GM18951 (cell line): ENCODE measurements around the gene MRRF.

Experiments used
- POLR2A ChIP-seq: IDR thresholded peaks from 4 replicates; pipeline ENCODE4 v1.6.1; 2011; ENCODE audit warnings: mild to moderate bottlenecking; ENCODE audit not compliant: insufficient read length, insufficient read depth; ENCODE audit errors: extremely low read depth
- in situ Hi-C: fragments of 300-500 bp; cut with MboI; formaldehyde crosslinking; loops from one replicate; pipeline ENCODE4 v1.12.0; 2022; ENCODE audit warnings: low sequenced_read_pairs, mixed read lengths, inconsistent platforms; ENCODE audit not compliant: unreplicated experiment

Gene MRRF

GRCh38 chr9:122371846-122372245 lies 107.2 kb downstream of the MRRF start:
- no peak for TF ChIP-seq POLR2A
- in situ Hi-C loops: no loop called here

- in situ Hi-C loops: no loop called here
- TF ChIP-seq POLR2A: no peak
Observed at GRCh38 chr9:122372856-122373845, 108.5 kb downstream of the MRRF start.

DNA sequence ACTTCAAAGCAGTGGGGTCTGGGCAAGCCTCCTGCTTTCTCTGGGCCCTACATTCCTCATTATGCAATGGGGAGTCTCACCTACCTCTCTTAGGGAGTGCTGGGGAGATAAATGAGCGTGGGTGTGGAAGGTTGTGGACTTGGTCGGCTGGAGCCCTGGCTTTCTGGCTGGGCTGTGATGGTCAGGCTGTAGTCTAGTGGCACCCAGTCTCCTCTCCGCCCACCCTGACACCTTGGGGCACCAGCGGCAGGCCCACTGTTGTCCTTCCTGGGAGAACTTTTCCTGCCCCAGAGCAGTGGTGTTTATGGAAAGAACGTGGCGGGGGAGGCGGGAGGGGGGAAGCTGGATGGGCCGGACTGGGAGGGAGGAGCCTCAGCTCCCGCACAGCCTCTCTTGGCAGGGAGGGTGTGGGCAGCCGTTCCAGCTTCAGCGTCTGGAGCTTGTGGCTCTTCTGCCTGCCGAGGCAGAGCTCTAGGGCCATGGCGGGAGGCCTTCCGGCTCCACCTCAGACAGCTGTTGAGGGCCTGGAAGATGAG lies 110.3 kb downstream of the MRRF start:
- in situ Hi-C loops: no loop called here
- no peak for TF ChIP-seq POLR2A

GRCh38 chr9:122376796-122377195 lies 112.1 kb downstream of the MRRF start:
- in situ Hi-C loops: no loop called here
- TF ChIP-seq POLR2A: no peak

DNA sequence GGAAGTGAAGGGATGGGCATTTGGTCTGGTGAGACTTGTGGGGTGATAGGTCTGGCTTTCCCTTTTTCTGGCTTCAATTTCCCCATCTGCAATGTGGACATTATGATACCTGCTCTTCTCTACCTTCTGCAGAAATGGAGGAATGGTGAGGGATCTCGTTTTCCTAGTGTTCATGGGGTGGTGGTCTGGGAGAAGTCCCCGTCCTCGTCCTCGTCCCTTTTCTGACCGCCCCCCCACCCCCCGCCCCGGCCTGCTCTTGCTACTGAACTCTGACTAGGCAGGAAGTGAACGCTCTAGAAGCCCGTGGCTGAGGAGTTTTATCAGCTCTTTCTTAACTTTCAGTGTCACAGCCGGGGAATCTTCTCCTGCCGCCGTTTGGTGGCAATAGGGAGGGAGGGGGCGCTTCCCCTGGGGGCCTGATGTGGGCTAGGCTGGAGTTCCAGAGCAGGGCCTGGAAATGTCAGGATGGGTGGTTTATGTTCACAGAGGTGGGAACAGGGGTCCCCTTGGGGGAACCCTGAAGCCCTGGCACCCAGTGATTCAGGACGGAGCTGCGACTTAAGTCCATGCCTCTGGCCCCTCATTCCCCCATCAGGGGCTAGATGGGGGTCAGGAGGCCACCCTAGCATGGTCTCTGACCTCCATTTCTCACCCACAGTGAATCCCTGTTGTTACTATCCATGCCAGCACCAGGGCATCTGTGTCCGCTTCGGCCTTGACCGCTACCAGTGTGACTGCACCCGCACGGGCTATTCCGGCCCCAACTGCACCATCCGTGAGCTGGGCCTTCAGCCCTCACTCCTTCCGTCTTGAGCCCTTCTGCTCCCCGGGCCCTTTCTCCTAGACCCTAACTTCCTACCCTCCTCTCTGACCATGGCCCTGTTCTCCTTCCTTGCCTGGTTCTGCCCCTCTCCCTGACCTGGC lies 112.8 kb downstream of the MRRF start:
- in situ Hi-C loops: no loop called here

DNA sequence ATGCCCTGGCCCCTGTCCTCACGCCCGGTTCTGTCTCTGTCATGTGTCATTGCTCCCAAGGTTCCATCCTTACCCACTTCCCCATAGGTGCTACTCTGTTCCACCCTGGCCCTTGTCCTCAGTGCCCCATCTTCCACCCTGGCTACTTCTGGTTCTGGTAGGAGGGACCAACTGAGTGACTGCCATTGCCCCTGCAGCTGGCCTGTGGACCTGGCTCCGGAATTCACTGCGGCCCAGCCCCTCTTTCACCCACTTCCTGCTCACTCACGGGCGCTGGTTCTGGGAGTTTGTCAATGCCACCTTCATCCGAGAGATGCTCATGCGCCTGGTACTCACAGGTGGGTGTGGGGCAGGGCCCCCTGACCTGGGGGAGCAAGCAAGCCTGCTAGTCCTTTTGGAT lies 113.6 kb downstream of the MRRF start:
- in situ Hi-C loops: no loop called here
- no peak for TF ChIP-seq POLR2A

More for the DNA sequence above, 112.8 kb downstream of the MRRF start:
- TF ChIP-seq POLR2A: no peak

GRCh38 chr9:122379340-122379739 lies 114.7 kb downstream of the MRRF start:
- in situ Hi-C loops: no loop called here
- no peak for TF ChIP-seq POLR2A

DNA sequence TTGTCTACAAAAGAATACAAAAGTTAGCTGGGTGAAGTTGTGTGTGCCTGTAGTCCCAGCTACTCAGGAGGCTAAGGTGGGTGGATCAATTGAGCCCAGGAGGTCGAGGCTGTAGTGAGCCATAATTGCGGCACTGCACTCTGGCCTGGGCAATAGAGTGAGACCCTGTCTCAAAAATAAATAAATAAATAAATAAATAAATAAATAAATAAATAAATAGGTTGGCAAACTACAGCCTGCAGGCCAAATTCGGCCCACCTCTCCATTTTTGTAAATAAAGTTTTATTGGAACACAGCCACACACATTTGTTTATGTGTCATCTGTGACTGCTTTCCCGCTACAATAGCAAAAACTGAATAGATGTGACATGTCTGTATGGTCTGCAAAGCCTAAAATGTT lies 115.6 kb downstream of the MRRF start:
- in situ Hi-C loops: no loop called here
- TF ChIP-seq POLR2A: no peak
